HepG2 (cell line): ENCODE data around the gene CGREF1. TPM values are rescaled to one million over a fixed set of nuclear protein-coding genes. Genes with fewer than 3 reads are reported as not detected.

Experiments
- AFF4 ChIP-seq: sonication (generic); formaldehyde crosslinking; IDR thresholded peaks from 2 replicates; pipeline ENCODE4 v1.4.0; 2020; ENCODE audit warnings: missing genetic modification reagents
- FOXK2 ChIP-seq: fragments of 450-650 bp; IDR thresholded peaks from 2 replicates; pipeline ENCODE4 v1.6.1; 2016
- IKZF4 ChIP-seq: sonication (generic); formaldehyde crosslinking; IDR thresholded peaks from 2 replicates; pipeline ENCODE4 v1.5.1; 2020; ENCODE audit warnings: borderline replicate concordance, mild to moderate bottlenecking, low read depth, missing genetic modification reagents; ENCODE audit errors: not compliant biosample characterization
- JARID2 ChIP-seq: sonication (generic); formaldehyde crosslinking; IDR thresholded peaks from 2 replicates; pipeline ENCODE4 v1.8.1; 2023; ENCODE audit warnings: missing genetic modification reagents, inconsistent platforms; ENCODE audit not compliant: insufficient replicate concordance
- MLXIP ChIP-seq: sonication (generic); formaldehyde crosslinking; IDR thresholded peaks from 2 replicates; pipeline ENCODE4 v1.9.0; 2021; ENCODE audit warnings: missing genetic modification reagents, borderline replicate concordance
- RARA ChIP-seq: IDR thresholded peaks from 2 replicates; pipeline ENCODE4 v1.6.1; 2016; ENCODE audit warnings: missing genetic modification reagents, missing compliant biosample characterization
- RFXANK ChIP-seq: IDR thresholded peaks from 2 replicates; pipeline ENCODE4 v1.6.1; 2016
- SAP130 ChIP-seq: IDR thresholded peaks from 2 replicates; pipeline ENCODE4 v1.6.1; 2016; ENCODE audit warnings: low read depth
- SIX4 ChIP-seq: sonication (generic); formaldehyde crosslinking; IDR thresholded peaks from 2 replicates; pipeline ENCODE4 v1.4.0; 2020; ENCODE audit warnings: missing genetic modification reagents
- ZBTB33 ChIP-seq: sonication (generic); formaldehyde crosslinking; IDR thresholded peaks from 2 replicates; pipeline ENCODE4 v1.4.0; 2020; ENCODE audit warnings: missing genetic modification reagents
- ZBTB7B ChIP-seq: sonication (generic); formaldehyde crosslinking; IDR thresholded peaks from 2 replicates; pipeline ENCODE4 v1.4.0; 2020; ENCODE audit warnings: missing genetic modification reagents
- ZNF468 ChIP-seq: sonication (generic); formaldehyde crosslinking; IDR thresholded peaks from 2 replicates; pipeline ENCODE4 v1.8.0; 2022; ENCODE audit warnings: mild to moderate bottlenecking, moderate library complexity, missing genetic modification reagents
- ZNF572 ChIP-seq: sonication (generic); formaldehyde crosslinking; IDR thresholded peaks from 2 replicates; pipeline ENCODE4 v1.5.1; 2020; ENCODE audit warnings: mild to moderate bottlenecking, missing genetic modification reagents
- ZNF670 ChIP-seq: sonication (generic); formaldehyde crosslinking; IDR thresholded peaks from 2 replicates; pipeline ENCODE4 v1.8.0; 2022; ENCODE audit warnings: mild to moderate bottlenecking, missing genetic modification reagents, borderline replicate concordance
- polyA plus RNA-seq, 8 experiments: library from polyadenylated mRNA; depleted of rRNA in 3 of 8; stranded (reverse) in 7 of 8; unstranded in 1 of 8; fragments of >200 nt; fragmentation: Illumina TruSeq in 4 of 8; extraction: Trizol in 4 of 8; gene quantifications; 2 replicates each; pipeline versions ENCODE4 v1.2.1 to v1.2.3, GENCODE V29; 2011 to 2016; ENCODE audit warnings: low read depth in 4 of 8, missing spikeins in 1 of 8, mixed read lengths in 1 of 8; ENCODE audit not compliant: insufficient read depth in 1 of 8
- total RNA-seq, 5 experiments: library from RNA; depleted of rRNA; stranded (reverse); fragments of >200 nt; fragmentation: Illumina TruSeq; extraction: Trizol; gene quantifications; 2 replicates each; pipeline ENCODE4 v1.2.3, GENCODE V29; 2016; ENCODE audit warnings: low read depth in 1 of 5
- TF ChIP-seq, protein P1 (sequence below): sonication (generic); formaldehyde crosslinking; IDR thresholded peaks from 2 replicates; pipeline ENCODE4 v1.4.0; 2020; ENCODE audit warnings: mild to moderate bottlenecking, missing genetic modification reagents
- TF ChIP-seq, protein P2 (sequence below): sonication (generic); formaldehyde crosslinking; IDR thresholded peaks from 2 replicates; pipeline ENCODE4 v1.4.0; 2020; ENCODE audit warnings: mild to moderate bottlenecking, missing genetic modification reagents, borderline replicate concordance

Gene CGREF1
- total and polyA plus RNA-seq, 2 of the 13 experiments (the other 11 are each of a cell fraction or from before 2014, with no cell fraction given): 13.9 to 23.4 TPM

DNA sequence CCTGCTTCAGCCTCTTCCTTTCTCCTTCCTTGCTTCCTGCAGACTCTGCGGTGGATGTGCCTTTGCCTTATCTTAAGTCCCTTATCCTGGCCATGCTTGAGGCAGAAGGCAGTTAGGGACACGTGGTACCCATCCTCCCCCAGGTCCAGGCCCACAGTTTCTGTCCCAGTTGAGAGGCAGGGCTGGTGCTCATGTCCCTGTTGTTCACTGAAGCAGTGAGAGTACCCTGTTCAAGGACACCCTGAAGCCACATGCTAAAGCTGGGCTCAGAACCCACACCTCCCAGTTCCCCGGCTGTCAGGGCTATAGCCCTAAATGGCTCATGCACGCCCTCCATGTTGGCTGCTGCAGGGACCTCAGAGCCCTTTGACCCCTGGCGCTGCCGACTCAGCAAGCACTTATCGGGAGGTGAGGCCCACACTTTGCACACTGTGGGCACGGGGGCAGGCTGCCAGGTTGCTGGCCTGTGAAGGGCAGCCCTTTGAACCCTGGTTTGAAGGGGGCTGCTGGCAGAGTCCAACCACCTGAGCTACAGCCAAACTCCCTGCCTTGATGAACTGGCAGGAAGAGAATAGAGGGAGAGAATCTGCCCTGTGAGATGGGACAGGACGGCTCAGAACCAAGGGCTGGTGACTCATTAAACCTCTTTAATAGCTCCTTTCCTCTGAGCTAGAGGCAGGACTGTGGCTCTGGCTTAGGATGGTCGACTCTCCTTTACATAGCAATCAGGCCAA is 26.1 kb downstream of the CGREF1 start (continued):
- TF ChIP-seq, protein P1, sequence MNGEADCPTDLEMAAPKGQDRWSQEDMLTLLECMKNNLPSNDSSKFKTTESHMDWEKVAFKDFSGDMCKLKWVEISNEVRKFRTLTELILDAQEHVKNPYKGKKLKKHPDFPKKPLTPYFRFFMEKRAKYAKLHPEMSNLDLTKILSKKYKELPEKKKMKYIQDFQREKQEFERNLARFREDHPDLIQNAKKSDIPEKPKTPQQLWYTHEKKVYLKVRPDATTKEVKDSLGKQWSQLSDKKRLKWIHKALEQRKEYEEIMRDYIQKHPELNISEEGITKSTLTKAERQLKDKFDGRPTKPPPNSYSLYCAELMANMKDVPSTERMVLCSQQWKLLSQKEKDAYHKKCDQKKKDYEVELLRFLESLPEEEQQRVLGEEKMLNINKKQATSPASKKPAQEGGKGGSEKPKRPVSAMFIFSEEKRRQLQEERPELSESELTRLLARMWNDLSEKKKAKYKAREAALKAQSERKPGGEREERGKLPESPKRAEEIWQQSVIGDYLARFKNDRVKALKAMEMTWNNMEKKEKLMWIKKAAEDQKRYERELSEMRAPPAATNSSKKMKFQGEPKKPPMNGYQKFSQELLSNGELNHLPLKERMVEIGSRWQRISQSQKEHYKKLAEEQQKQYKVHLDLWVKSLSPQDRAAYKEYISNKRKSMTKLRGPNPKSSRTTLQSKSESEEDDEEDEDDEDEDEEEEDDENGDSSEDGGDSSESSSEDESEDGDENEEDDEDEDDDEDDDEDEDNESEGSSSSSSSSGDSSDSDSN (CRISPR knock-in tag): peak; percentile 84
- TF ChIP-seq ZNF468 (CRISPR knock-in tag) (no peak), ZNF670 (CRISPR knock-in tag) (no peak), SIX4 (CRISPR knock-in tag) (peak; percentile 56; the same call in 1 of the 2 replicates), RFXANK (CRISPR knock-in tag) (0 out of 2 replicates have a peak, but pooled peaks have one; percentile 61), AFF4 (CRISPR knock-in tag) (no peak), RARA (CRISPR knock-in tag) (peak; percentile 86), FOXK2 (no peak), ZBTB33 (CRISPR knock-in tag) (peak; percentile 33; the same call in 1 of the 2 replicates), ZBTB7B (CRISPR knock-in tag) (peak; percentile 99), IKZF4 (peak; percentile 67), MLXIP (peak; percentile 69; the same call in 1 of the 2 replicates), SAP130 (CRISPR knock-in tag) (peak; percentile 93), ZNF572 (CRISPR knock-in tag) (0 out of 2 replicates have a peak, but pooled peaks have one; percentile 6), JARID2 (CRISPR knock-in tag) (peak; percentile 32)
- TF ChIP-seq, protein P2, sequence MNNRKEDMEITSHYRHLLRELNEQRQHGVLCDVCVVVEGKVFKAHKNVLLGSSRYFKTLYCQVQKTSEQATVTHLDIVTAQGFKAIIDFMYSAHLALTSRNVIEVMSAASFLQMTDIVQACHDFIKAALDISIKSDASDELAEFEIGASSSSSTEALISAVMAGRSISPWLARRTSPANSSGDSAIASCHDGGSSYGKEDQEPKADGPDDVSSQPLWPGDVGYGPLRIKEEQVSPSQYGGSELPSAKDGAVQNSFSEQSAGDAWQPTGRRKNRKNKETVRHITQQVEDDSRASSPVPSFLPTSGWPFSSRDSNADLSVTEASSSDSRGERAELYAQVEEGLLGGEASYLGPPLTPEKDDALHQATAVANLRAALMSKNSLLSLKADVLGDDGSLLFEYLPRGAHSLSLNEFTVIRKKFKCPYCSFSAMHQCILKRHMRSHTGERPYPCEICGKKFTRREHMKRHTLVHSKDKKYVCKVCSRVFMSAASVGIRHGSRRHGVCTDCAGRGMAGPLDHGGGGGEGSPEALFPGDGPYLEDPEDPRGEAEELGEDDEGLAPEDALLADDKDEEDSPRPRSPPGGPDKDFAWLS (CRISPR knock-in tag): no peak
